H1 (cell line): Measurements from ENCODE around the gene FSCN2. TPM values are rescaled to one million over a fixed set of nuclear protein-coding genes. Genes with fewer than 3 reads are reported as not detected.

Experiments used
- ASH2L ChIP-seq: fragments of 200-600, 300-600 bp; sonication (generic); IDR thresholded peaks from one replicate; pipeline ENCODE4 v1.7.1; 2017; ENCODE audit warnings: low read length
- BACH1 ChIP-seq: IDR thresholded peaks from 2 replicates; pipeline ENCODE4 v1.6.1; 2012; ENCODE audit warnings: low read length, improper control_type of control experiment
- EGR1 ChIP-seq: IDR thresholded peaks from 2 replicates; pipeline ENCODE4 v1.6.1; 2011; ENCODE audit warnings: low read depth, low read length, borderline replicate concordance
- JUN ChIP-seq: IDR thresholded peaks from 2 replicates; pipeline ENCODE4 v1.6.1; 2011; ENCODE audit warnings: low read depth, mild to moderate bottlenecking, improper control_type of control experiment, low read length
- POU5F1 ChIP-seq: IDR thresholded peaks from 2 replicates; pipeline ENCODE4 v1.6.1; 2011; ENCODE audit warnings: low read depth, mild to moderate bottlenecking, low read length, moderate library complexity
- SIX5 ChIP-seq: IDR thresholded peaks from 2 replicates; pipeline ENCODE4 v1.6.1; 2011; ENCODE audit warnings: mild to moderate bottlenecking, low read depth, low read length
- SUZ12 ChIP-seq: fragments of 200-600 bp; sonication (generic); IDR thresholded peaks from 2 replicates; pipeline ENCODE4 v1.6.1; 2012; ENCODE audit warnings: mild to moderate bottlenecking, inconsistent platforms, low read length, moderate library complexity, mixed read lengths
- TAF7 ChIP-seq: optimal IDR thresholded peaks from 2 replicates; pipeline ENCODE3; 2011; ENCODE audit warnings: low read depth, mild to moderate bottlenecking, inconsistent platforms, low read length, moderate library complexity, borderline replicate concordance
- TBP ChIP-seq: IDR thresholded peaks from 2 replicates; pipeline ENCODE4 v1.6.1; 2011; ENCODE audit warnings: low read depth, low read length, improper control_type of control experiment
- polyA plus RNA-seq, 7 experiments: library from polyadenylated mRNA; depleted of rRNA in 3 of 7; stranded (reverse) in 5 of 7; unstranded in 2 of 7; fragments of >200 nt in 5 of 7; fragments of 200-250 nt in 2 of 7; gene quantifications; 1 replicate in 5 of 7; 2 replicates in 1 of 7; 4 replicates in 1 of 7; pipeline versions ENCODE4 v1.2.1 to v1.2.3, GENCODE V29; 2011 to 2013; ENCODE audit warnings: missing spikeins in 2 of 7, mixed read lengths in 2 of 7
- total RNA-seq: library from RNA; stranded (reverse); fragmentation: NEBNext Ultra II Directional; extraction: Animal tissue kit (Norgen Biotek cat#: 25700); gene quantifications from 2 replicates; pipeline ENCODE4 v1.2.1, GENCODE V29; 2021
- TF ChIP-seq, protein P1 (sequence below): fragments of 300-600 bp; sonication (generic); IDR thresholded peaks from 2 replicates; pipeline ENCODE4 v1.7.1; 2012; ENCODE audit warnings: low read length, moderate library complexity, mild to moderate bottlenecking, inconsistent platforms; ENCODE audit not compliant: insufficient replicate concordance
- TF ChIP-seq, protein P2 (sequence below), 3 experiments: IDR thresholded peaks; 1 replicate in 2 of 3; 2 replicates in 1 of 3; pipeline versions ENCODE4 v1.5.1 to v1.6.1; 2011; ENCODE audit warnings: low read length in 3 of 3, mild to moderate bottlenecking in 3 of 3, inconsistent platforms in 2 of 3, low read depth in 1 of 3, moderate library complexity in 1 of 3; ENCODE audit not compliant: insufficient read depth in 1 of 3; ENCODE audit errors: control extremely low read depth in 1 of 3

Gene FSCN2
- total and polyA plus RNA-seq, 2 of the 8 experiments (the other 6 are each of a cell fraction or from before 2014, with no cell fraction given), result 0.18 to 0.30 TPM

DNA sequence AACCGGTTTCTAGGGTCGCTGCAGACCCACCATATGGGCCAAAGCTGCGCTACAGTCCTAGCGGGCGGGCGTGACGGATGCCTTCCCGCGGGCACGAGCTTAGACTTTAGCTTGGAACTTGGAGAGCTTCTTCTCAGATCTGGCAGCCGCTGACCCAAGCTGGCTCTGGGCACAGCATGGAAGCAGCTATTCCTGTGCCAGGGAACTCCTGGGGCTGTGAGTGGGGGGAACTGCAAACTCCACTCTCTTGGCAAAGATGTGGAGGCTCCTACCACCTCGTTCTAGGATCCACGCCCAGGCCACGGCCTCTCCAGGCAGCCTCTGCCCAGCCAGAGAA lies 15.1 kb downstream of the FSCN2 start (continued):
- TF ChIP-seq, protein P1, sequence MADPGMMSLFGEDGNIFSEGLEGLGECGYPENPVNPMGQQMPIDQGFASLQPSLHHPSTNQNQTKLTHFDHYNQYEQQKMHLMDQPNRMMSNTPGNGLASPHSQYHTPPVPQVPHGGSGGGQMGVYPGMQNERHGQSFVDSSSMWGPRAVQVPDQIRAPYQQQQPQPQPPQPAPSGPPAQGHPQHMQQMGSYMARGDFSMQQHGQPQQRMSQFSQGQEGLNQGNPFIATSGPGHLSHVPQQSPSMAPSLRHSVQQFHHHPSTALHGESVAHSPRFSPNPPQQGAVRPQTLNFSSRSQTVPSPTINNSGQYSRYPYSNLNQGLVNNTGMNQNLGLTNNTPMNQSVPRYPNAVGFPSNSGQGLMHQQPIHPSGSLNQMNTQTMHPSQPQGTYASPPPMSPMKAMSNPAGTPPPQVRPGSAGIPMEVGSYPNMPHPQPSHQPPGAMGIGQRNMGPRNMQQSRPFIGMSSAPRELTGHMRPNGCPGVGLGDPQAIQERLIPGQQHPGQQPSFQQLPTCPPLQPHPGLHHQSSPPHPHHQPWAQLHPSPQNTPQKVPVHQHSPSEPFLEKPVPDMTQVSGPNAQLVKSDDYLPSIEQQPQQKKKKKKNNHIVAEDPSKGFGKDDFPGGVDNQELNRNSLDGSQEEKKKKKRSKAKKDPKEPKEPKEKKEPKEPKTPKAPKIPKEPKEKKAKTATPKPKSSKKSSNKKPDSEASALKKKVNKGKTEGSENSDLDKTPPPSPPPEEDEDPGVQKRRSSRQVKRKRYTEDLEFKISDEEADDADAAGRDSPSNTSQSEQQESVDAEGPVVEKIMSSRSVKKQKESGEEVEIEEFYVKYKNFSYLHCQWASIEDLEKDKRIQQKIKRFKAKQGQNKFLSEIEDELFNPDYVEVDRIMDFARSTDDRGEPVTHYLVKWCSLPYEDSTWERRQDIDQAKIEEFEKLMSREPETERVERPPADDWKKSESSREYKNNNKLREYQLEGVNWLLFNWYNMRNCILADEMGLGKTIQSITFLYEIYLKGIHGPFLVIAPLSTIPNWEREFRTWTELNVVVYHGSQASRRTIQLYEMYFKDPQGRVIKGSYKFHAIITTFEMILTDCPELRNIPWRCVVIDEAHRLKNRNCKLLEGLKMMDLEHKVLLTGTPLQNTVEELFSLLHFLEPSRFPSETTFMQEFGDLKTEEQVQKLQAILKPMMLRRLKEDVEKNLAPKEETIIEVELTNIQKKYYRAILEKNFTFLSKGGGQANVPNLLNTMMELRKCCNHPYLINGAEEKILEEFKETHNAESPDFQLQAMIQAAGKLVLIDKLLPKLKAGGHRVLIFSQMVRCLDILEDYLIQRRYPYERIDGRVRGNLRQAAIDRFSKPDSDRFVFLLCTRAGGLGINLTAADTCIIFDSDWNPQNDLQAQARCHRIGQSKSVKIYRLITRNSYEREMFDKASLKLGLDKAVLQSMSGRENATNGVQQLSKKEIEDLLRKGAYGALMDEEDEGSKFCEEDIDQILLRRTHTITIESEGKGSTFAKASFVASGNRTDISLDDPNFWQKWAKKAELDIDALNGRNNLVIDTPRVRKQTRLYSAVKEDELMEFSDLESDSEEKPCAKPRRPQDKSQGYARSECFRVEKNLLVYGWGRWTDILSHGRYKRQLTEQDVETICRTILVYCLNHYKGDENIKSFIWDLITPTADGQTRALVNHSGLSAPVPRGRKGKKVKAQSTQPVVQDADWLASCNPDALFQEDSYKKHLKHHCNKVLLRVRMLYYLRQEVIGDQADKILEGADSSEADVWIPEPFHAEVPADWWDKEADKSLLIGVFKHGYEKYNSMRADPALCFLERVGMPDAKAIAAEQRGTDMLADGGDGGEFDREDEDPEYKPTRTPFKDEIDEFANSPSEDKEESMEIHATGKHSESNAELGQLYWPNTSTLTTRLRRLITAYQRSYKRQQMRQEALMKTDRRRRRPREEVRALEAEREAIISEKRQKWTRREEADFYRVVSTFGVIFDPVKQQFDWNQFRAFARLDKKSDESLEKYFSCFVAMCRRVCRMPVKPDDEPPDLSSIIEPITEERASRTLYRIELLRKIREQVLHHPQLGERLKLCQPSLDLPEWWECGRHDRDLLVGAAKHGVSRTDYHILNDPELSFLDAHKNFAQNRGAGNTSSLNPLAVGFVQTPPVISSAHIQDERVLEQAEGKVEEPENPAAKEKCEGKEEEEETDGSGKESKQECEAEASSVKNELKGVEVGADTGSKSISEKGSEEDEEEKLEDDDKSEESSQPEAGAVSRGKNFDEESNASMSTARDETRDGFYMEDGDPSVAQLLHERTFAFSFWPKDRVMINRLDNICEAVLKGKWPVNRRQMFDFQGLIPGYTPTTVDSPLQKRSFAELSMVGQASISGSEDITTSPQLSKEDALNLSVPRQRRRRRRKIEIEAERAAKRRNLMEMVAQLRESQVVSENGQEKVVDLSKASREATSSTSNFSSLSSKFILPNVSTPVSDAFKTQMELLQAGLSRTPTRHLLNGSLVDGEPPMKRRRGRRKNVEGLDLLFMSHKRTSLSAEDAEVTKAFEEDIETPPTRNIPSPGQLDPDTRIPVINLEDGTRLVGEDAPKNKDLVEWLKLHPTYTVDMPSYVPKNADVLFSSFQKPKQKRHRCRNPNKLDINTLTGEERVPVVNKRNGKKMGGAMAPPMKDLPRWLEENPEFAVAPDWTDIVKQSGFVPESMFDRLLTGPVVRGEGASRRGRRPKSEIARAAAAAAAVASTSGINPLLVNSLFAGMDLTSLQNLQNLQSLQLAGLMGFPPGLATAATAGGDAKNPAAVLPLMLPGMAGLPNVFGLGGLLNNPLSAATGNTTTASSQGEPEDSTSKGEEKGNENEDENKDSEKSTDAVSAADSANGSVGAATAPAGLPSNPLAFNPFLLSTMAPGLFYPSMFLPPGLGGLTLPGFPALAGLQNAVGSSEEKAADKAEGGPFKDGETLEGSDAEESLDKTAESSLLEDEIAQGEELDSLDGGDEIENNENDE, result no peak
- TF ChIP-seq BACH1, result no peak
- TF ChIP-seq POU5F1, result no peak
- TF ChIP-seq ASH2L, result no peak
- TF ChIP-seq SIX5, result no peak
- no peak for TF ChIP-seq EGR1
- TF ChIP-seq SUZ12, result no peak
- no peak for TF ChIP-seq TBP
- TF ChIP-seq, protein P2, sequence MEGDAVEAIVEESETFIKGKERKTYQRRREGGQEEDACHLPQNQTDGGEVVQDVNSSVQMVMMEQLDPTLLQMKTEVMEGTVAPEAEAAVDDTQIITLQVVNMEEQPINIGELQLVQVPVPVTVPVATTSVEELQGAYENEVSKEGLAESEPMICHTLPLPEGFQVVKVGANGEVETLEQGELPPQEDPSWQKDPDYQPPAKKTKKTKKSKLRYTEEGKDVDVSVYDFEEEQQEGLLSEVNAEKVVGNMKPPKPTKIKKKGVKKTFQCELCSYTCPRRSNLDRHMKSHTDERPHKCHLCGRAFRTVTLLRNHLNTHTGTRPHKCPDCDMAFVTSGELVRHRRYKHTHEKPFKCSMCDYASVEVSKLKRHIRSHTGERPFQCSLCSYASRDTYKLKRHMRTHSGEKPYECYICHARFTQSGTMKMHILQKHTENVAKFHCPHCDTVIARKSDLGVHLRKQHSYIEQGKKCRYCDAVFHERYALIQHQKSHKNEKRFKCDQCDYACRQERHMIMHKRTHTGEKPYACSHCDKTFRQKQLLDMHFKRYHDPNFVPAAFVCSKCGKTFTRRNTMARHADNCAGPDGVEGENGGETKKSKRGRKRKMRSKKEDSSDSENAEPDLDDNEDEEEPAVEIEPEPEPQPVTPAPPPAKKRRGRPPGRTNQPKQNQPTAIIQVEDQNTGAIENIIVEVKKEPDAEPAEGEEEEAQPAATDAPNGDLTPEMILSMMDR (IDR thresholded peaks at IDR 0.05; ENCODE audit: control extremely low read depth in 1 of 3, insufficient read depth in 1 of 3, low read depth in 1 of 3, low read length in 3 of 3), result no peak
- TF ChIP-seq JUN, result no peak
- TF ChIP-seq TAF7, result no peak
